Activated CD4-positive, CD25-positive, alpha-beta regulatory T cell treated with anti-CD3 and anti-CD28 coated beads, Interleukin-2, amount 50 U/mL, for 24 hours (primary cell): Measurements from ENCODE around the gene LHFPL3.

Experiments used
- ATAC-seq, 2 donors: fragments of 150-1000 bp; cut with Tn5 transposase; one replicate each; pipeline ENCODE4 v1.10.0; 2021; ENCODE audit warnings: mild to moderate bottlenecking in 1 of 2, moderate library complexity in 1 of 2

LHFPL3 gene

GRCh38 chr7:104758504-104758903 lies 430.1 kb downstream of the LHFPL3 start:
- no peak for ATAC-seq

GRCh38 chr7:104761892-104762291 lies 433.5 kb downstream of the LHFPL3 start:
- ATAC-seq: no peak

DNA sequence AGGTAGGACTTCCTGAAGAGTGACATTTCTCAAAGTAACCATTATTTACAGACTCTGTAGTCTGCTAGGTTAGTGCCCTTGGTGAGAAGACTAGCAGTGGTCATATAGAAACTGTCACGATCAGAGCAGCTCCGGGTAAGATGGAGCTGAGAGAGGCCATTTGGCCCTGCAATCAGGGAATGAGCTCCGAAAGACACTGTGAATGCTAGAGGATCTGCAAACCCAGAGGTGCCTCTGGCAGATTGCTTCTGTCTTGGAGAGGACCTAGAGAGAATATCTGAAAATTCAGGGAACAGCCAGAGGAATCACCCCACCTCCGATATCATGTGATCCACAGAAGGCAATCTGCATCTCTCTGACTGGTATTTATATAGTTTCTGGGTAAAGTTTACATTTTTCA lies 438.7 kb downstream of the LHFPL3 start:
- ATAC-seq: no peak

- ATAC-seq: no peak
Measured at GRCh38 chr7:104767826-104768536, 439.6 kb downstream of the LHFPL3 start.

- no peak for ATAC-seq
Measured at GRCh38 chr7:104772405-104773345, 444.3 kb downstream of the LHFPL3 start.

- ATAC-seq: no peak
Measured at GRCh38 chr7:104773796-104774195, 445.4 kb downstream of the LHFPL3 start.

DNA sequence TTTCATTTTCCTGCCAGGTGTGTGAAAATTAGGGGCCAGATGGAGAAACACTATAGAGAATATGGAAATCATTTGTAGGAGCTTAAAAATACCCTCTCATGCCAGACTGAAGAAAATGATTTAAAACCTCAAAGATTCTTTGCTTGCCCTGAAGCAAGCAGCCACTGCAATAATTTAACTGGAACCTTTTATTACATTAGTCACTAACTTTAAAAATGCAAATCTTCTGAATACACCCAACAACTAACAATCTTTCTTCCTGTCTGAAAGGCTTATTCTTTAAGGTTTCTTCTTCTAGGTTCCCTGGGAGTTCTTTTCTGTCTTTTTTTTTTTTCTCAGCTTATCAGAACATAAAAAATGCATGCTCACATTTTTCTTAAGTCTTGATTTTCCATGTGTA lies 447.1 kb downstream of the LHFPL3 start:
- ATAC-seq: no peak

GRCh38 chr7:104777301-104777800 lies 448.9 kb downstream of the LHFPL3 start:
- ATAC-seq: no peak

DNA sequence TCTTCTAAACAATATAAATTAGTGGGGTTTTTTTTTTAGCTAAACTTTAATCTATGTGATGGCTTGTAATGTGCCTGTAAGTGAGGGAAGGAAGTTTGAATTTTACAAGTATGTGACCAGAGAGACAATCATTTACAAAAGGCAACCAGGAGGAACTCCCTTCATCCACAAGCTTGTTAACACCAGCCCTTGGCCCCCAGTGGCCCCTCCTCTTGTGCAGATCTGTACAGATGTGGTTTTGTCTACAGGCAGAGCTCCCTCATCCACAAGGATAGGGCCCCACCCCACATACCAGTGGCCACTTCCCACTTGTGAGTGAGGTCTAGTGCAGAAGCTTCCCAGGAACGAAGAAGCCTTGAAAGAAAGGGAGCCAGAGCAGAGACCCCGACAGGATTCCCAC lies 451.5 kb downstream of the LHFPL3 start:
- ATAC-seq: no peak

DNA sequence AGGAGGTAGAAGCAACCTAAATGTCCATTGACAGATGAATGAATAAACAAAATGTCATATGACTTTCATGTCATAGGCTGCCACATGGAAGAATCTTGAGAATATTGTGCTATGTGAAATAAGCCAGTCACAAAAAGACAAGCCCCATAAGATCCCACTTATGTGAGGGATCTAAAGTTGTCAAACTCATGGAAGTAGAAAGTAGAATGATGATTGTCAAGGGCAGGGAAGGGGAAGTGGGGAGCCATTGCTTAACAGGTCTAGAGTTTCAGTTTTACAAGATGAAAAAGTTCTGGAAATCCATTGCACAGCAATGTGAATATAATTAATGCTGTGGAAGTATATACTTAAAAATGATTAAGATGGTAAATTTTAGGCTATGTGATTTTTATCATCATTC lies 456.3 kb downstream of the LHFPL3 start:
- no peak for ATAC-seq

GRCh38 chr7:104789780-104790179 lies 461.4 kb downstream of the LHFPL3 start:
- ATAC-seq: no peak

DNA sequence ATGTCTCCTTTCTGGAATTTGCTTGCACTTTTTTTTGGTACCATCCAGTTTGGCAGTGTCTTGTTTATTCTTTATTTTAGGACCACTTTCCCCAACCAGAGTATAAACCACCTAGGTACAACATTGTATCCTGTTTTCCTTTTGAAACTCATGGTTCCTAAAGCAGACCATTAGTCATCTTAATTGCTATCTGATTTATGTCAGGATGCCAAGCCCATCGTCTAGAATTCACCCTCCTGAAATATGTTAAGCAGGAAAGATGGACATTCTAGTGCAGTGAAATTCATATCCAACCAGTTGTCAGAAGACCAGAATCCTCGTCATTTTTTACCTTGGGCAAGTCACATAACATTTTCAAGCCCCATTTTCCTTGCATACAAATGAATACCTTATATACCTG lies 462.0 kb downstream of the LHFPL3 start:
- ATAC-seq: no peak

DNA sequence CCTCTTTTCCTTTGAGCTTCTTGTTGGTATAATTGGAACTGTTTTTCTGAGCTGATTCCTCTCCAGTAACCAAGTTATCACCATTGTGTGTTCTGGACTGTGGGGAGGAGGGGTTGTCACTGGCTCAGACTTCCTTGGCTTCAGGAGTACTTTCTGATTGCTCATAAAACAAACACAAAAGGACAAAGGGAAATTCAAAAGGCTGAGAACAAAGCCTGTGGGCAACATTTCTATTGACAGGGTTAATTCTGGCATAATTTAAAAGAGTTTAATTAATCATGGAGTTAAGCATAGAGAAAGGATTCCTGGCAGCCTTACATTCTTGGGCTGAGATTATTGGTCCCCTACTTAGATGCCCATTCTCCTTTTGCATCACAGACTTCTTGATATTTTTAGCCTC lies 462.7 kb downstream of the LHFPL3 start:
- no peak for ATAC-seq

GRCh38 chr7:104793066-104793465 lies 464.7 kb downstream of the LHFPL3 start:
- ATAC-seq: no peak

DNA sequence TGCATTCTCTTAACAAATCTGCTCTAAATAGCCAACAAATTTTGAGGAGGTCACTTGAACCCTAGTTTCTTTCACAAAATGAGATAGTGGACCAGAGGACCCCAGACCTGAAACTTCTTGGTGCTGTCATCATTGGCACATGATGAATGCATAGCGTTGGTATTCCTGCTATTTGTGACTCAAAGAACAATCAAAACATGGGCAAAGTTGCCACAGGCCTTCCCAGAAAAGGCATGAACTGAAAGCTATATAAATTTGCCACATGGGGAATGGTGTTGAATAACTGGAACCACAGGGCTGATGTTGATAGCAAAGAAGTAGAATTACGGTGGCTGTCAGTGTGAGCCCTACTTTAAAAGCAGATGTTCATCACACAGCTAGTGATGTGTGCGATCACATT lies 465.8 kb downstream of the LHFPL3 start:
- no peak for ATAC-seq

GRCh38 chr7:104794589-104794988 lies 466.2 kb downstream of the LHFPL3 start:
- no peak for ATAC-seq

GRCh38 chr7:104795086-104795485 lies 466.7 kb downstream of the LHFPL3 start:
- no peak for ATAC-seq

DNA sequence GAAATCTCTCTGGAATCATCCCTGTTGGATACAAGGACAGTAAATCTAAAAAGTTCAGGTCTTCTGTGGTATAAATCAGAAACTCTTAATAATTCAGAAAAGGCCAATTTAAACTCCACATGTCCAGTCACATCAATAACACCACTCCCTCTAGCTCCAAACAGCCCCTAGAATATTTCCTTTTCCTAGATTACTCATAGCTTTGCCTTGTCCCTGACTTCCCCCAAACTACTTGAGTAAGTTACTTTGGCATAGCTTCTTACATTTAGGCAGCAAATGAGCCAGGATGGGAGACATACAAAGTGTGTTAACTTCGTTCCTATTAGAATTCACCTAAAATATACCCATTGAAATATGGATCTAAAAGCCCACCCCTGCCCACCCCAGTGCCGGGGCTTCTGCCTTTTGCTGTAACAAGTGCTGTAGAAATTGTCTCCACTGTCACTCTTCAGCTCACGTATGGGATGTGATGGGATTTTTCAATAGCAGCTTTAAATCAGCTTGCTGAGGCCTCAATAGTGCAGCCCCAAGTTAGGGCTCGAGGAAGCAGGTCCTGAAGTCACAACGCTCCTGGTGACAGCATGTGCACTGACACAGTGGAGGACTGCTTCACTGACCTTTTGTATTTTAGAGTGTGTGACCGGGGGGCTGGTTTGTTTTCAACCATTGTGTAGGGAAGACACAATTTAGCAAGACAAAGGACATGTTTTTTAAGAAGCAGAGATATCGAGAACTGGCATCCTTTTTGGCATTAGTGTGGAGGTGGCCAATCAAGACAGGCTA lies 467.4 kb downstream of the LHFPL3 start:
- ATAC-seq: no peak

DNA sequence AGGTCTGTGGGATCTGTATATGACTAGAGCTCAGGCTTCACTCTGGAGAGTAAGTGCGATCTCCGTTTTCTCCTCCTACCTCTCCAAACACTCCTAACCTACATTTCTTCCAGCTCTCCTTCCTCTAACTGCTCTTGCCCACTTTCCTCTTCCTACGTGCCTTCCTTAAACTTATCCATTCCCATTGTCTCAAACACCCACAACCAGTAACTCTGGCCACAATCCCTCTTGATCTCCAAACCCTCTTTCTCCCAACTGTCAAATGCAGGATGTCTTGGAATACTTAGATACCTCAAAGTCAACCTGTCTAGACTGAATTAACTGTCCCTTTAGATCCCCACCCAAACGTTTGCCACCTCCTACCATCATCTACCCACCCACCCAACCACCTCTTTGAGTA lies 471.9 kb downstream of the LHFPL3 start:
- ATAC-seq: no peak

- no peak for ATAC-seq
Measured at GRCh38 chr7:104801022-104801421, 472.6 kb downstream of the LHFPL3 start.

GRCh38 chr7:104803931-104804330 lies 475.5 kb downstream of the LHFPL3 start:
- no peak for ATAC-seq

- no peak for ATAC-seq
Measured at GRCh38 chr7:104804696-104805095, 476.3 kb downstream of the LHFPL3 start.
